Suprapubic skin (tissue), 4 donors: ENCODE results near the gene FBLN1.

Experiments
- POLR2A ChIP-seq, 2 donors: fragments of 450-650 bp; IDR thresholded peaks; one replicate each; pipeline ENCODE4 v1.6.1; 2017; ENCODE audit warnings: antibody characterized with exemption in 2 of 2, mild to moderate bottlenecking in 2 of 2, moderate library complexity in 2 of 2
- POLR2AphosphoS5 ChIP-seq, 3 donors: sonication (generic); formaldehyde crosslinking; IDR thresholded peaks; one replicate each; pipeline ENCODE4 v1.6.1; 2017; ENCODE audit warnings: antibody characterized with exemption in 3 of 3

DNA sequence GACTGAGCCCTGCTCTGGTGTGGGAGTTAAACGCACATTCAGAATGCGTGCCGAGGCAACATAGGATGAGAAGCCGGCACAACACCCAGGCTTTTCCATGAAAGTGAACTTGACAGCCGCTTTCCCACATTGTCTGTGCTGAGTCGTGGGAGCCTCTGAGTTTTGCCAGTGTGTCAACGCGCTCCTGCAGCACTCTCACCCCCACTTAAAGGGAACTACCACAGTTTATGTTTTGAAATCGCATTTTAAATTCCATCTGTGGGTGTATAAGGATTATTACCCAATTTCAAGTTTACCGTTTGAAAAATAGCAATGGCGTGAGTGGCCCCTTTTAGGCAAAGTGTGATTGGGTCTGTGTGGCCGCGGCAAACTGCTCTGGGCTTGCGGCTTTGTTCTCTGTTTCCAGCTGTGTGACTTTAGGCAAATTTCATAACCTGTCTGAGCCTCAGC is 81.5 kb downstream of the FBLN1 start:
- no peak for TF ChIP-seq POLR2A (IDR thresholded peaks at IDR 0.05)
- no peak for TF ChIP-seq POLR2AphosphoS5 (IDR thresholded peaks at IDR 0.05)
